LoVo (cell line): ENCODE measurements around the gene SLC6A8.
"Not testable (repeated sequence)": the region's sequence is repeated elsewhere in the genome, so short reads cannot be mapped to it uniquely, and the experiment has no call there.

Experiments
- DNase-seq: peaks from one replicate; pipeline ENCODE4 v3.0.0-alpha.2; 2016; ENCODE audit warnings: low spot score

The SLC6A8 gene

DNA sequence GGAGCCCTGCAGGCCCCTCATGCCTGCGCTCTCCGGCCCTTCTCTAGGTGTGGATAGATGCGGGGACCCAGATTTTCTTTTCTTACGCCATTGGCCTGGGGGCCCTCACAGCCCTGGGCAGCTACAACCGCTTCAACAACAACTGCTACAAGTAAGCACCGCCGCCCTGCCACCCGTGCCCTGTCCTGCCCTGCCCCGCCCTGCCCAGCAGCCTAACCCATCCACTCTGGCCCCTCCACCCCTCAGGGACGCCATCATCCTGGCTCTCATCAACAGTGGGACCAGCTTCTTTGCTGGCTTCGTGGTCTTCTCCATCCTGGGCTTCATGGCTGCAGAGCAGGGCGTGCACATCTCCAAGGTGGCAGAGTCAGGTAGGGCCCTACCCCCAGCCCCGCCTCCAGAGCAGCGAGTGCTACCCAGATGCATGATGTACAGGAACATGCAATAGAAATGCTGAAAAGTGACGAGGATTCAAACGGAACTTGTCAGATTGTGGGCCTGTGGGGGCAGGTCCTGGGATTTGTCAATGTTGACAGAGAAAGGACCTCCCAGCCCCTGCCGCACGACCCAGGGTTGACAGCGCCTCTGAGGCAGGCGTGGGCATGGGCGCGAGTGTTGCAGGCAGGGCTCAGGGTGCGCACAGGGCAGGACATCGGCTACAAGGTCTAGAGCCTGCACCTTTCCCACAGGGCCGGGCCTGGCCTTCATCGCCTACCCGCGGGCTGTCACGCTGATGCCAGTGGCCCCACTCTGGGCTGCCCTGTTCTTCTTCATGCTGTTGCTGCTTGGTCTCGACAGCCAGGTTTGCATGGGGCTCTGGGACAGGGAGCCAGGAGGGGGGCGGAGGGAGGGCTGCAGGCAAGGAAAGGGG, 5.7 kb downstream of the SLC6A8 start:
- no peak for DNase-seq

- DNase-seq = not testable (repeated sequence)
Measured at GRCh38 chrX:153694256-153694655, 6.5 kb downstream of the SLC6A8 start.

DNA sequence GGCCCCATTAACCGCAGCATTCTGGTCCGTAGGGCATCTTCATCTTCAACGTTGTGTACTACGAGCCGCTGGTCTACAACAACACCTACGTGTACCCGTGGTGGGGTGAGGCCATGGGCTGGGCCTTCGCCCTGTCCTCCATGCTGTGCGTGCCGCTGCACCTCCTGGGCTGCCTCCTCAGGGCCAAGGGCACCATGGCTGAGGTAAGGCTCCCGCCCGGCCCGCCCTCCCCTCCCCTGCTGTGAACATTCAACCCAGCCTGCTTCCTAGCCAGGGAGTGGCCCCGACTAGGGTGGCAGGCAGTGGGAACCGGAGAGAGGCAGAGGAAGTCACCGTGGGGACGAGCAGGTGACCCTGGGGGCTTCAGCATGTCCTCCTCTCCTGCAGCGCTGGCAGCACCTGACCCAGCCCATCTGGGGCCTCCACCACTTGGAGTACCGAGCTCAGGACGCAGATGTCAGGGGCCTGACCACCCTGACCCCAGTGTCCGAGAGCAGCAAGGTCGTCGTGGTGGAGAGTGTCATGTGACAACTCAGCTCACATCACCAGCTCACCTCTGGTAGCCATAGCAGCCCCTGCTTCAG, 7.1 kb downstream of the SLC6A8 start:
- DNase-seq = no peak

- DNase-seq = no peak
Measured at GRCh38 chrX:153696100-153696499, 8.4 kb downstream of the SLC6A8 start.

GRCh38 chrX:153696538-153696937, 8.8 kb downstream of the SLC6A8 start:
- not testable (repeated sequence) for DNase-seq

DNA sequence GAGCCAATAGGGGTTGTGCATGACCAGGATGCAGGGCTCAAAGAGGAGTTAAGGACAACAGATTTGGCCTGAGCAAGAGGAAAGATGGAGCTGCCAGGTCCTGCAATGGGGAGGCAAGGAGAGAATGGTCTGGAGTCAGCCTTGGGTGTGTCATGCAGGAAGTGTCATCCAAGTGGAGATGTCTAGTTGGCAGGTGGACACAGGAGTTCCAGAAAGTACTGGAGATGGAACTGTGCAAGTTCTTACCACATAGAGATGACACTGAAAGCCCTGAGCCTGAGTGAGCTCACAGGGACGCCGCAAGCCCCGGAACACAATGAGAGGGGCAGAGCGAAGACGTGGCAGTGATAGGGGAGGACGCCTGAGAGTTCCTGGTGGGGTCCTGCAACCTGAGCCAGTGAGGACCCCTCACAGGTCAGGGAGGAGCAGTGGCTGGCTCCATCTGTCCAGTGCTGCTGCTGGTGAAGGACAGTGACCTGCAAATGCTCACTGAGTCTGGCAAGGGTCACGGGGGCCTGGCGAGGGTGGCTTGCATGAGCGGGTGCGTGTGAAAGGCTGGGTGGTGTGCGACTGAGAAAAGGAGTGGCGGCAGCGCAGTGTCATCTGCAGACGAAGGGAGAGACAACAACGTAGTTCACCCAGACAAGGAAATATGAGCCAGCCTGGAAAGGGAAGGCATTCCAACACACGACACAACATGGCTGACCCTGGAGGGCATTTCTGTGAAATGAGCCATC, 9.4 kb downstream of the SLC6A8 start:
- DNase-seq = not testable (repeated sequence)

GRCh38 chrX:153697924-153698865, 10.5 kb downstream of the SLC6A8 start:
- DNase-seq = no peak

DNA sequence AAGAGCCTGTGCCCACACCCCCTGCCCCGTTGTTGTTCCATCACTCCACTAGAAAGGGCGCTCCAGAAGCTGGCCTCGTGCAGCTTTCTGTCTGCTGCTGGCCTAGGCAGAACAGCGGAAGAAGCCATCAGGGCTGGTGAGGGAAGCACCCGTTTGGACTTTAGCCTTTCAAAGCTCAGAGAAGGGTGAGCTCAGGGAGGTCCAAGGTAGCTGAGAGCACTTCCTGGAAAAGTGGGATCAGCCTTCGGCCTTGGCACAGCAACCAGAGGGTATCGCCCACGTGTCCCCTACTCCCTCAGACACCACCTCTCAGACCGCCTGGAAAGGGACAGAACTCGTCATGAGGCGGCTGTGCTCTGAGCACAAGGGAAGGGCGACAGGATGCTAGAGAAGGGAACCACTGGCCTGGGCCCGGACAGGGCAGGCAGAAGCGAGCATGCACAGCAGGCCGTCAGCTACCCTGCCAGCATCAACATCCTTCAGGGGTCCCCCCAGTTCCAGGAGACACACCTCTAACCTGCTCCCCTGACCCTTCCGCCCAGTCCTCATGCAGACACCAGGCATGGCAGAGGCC, 11.6 kb downstream of the SLC6A8 start:
- DNase-seq = not testable (repeated sequence)

DNA sequence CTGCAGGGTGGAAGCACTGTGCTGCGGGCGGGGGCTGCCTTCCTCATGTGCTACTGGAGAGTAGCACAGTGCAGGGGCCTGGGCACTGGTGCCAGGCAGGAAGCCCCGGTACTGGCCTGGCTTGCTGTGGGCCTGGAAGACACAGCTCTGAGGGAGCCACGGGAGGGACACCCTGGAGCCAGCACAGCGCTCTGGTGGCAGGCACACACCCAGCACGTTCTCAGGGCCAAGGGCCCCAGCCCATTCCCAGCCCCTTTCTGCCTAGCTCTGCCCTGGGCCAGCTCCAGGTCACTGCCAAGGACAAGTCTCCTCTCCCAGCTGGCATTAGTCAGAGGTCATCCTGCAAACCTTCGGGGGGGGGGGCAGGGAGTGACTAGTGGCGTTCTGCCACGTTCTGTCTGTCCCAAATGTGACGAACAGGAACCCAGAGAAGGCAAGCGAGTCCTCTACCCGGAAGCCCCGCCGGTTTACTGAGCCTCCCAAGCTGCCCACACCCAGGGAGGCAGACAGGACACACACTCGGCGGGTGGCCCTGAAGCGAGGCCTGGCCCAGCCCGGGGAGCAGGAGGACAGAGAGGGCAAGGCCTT, 12.2 kb downstream of the SLC6A8 start:
- DNase-seq = not testable (repeated sequence)

GRCh38 chrX:153700376-153700945, 12.7 kb downstream of the SLC6A8 start:
- DNase-seq = no peak

DNA sequence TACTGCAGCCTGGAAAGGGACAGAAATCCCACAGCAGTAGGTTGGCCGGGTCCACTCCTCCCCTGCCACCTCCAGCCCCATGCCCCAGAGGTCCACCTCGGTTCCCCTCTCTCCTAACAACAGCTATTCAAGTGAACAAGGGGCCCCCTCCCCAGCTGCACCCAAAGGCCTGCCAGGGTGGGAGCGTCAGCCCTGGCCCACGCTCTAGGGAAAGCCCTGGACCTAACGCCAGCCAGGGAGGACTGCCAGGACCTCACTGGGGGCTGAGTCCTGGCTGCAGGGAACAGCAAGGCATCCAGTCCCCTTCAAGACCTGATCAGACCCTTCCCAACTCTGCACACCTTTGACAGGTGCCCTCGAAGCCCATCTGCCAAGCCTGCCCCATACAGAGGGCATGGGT, 13.2 kb downstream of the SLC6A8 start:
- DNase-seq = no peak

- no peak for DNase-seq
Measured at GRCh38 chrX:153701706-153702105, 14.0 kb downstream of the SLC6A8 start.

- DNase-seq = no peak
Measured at GRCh38 chrX:153702336-153703035, 14.8 kb downstream of the SLC6A8 start.

DNA sequence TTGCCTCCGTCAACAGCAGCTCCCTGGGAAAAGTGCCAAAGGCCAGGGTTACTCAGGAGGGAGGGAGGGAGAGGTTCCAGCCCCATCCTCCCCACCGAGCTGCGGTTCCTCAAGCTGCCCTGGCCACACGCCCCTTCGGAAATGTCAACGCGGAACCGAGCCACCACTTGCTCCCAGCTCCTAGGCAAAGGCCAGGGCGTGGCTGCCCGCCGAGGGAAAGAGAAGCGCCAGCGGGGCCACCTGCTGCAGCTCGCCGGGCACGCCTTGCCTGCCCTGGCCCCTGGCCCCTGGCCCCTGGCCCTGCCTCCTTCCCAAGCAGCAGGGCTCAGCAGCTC, 15.3 kb downstream of the SLC6A8 start:
- DNase-seq = no peak

DNA sequence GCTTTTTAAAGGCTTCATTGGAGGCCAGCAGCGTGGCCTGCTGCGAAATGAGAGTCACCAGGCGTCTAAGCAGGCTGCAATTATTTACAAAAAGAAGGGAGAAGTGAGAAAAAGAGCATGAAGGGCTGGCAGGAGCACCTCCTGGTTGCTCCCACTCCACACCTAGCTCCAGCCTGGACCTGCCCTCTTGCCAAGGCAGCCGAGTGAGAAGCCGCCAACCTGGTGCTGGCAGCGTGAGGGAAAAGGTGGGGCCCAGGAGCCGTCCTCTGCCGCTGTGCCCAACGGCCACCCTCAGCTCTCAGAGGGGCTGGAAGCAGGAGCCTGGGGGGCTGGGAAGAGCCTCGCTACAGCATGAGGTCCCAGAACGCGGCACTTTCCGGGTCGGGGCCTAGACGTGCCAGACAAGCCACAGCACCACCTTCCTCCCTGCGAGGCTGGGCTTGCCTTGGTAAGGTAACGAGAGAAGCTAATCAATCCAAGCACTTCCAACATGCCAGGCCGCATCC, 16.3 kb downstream of the SLC6A8 start:
- no peak for DNase-seq

DNA sequence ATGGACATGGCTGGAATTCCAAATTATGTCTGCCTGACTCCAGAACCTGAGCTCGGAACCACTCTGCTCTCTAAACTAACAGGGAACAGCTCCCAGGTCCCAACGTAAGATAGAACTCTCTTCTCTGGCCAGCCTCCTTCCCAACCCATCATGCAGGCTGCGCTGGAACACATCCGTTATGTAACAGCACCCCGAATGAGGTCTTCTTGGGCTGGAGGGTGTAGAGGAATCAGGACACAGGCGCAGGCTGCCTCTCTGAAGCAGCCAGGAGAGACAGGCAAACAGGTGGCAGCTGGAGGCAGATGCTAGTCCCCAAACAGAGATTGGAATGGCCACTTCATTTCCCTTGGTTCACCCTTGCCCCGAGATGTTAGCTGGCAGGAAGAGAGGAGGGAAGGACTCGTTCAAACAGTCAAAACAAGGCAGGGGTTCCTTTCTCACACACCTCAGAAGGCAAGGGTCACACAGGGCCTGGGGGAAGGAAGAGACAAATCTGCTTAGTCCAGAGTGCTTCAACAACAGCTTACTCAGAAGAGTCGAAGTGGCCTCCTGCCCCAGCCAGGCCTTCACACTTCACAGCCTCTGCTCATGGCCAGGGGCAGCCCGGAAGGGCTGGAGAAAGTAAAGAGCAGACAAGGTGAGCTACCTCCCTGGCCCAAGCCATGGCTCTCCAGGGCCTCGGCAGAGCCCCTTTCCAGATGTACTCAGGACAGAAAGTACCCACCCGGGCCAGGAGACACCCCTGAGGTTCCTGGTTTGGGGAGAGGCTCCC, 17.1 kb downstream of the SLC6A8 start:
- not testable (repeated sequence) for DNase-seq

GRCh38 chrX:153705403-153706060, 17.8 kb downstream of the SLC6A8 start:
- DNase-seq = not testable (repeated sequence)

DNA sequence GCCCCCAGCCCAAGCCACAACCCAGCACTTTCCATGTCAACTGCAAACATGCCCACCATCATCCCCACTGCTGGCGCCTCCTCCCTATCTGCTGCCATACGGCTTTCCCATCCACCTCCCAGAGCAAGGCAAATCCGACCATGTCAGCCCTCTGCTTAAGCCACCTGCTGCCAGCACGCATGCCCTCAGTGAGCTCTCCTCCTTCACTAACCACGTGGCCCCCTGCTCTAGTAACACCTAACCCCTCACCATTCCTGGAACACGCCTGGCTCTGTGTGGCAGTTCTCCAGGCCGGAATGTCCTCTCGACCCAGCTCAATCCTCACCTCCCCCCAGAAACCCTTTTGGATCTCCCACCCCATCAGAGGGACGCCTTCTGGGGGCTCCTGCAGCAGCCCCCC, 19.1 kb downstream of the SLC6A8 start:
- no peak for DNase-seq

DNA sequence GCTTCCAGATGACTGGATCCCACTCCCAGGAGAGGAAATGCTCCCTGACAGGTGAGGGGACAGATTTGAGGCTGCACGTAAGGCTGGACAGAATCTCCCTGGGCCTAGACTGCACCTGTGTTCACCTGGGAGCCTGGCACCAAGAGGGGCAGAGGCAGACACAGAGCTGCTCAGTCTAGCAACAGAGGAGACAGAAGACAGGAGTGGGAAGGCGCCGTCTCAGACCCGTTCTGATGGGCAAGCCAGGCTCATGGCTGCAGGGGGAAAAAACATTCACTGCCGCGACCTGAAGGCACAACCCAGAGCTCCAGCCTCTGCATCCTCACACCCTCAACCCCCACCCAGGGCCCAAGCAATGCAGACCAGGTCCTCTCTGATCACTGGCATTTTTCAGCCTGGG, 19.7 kb downstream of the SLC6A8 start:
- DNase-seq = no peak
